Panc1 (cell line): ENCODE measurements around the gene USP17L17.
"Not testable (repeated sequence)": the region's sequence is repeated elsewhere in the genome, so short reads cannot be mapped to it uniquely, and the experiment has no call there.

Experiments used
- POLR2AphosphoS5 ChIP-seq: IDR thresholded peaks from 2 replicates; pipeline ENCODE4 v1.6.1; 2012; ENCODE audit warnings: mild to moderate bottlenecking, low read depth, low read length, moderate library complexity
- SIN3A ChIP-seq: IDR thresholded peaks from 2 replicates; pipeline ENCODE4 v1.6.1; 2012; ENCODE audit warnings: low read depth, mild to moderate bottlenecking, low read length, moderate library complexity, borderline replicate concordance; ENCODE audit not compliant: insufficient read depth
- TCF7L2 ChIP-seq: IDR thresholded peaks from 2 replicates; pipeline ENCODE4 v1.6.1; 2011; ENCODE audit warnings: mild to moderate bottlenecking, low read depth, low read length, inconsistent platforms
- TF ChIP-seq, protein P1 (sequence below), 2 experiments: IDR thresholded peaks; 2 replicates each; pipeline ENCODE4 v1.6.1; 2011 to 2012; ENCODE audit warnings: low read depth in 2 of 2, control low read depth in 1 of 2, low read length in 1 of 2, mild to moderate bottlenecking in 1 of 2, moderate library complexity in 1 of 2; ENCODE audit not compliant: insufficient read depth in 1 of 2
- TF ChIP-seq, protein P2 (sequence below): fragments of 450-650 bp; IDR thresholded peaks from 2 replicates; pipeline ENCODE4 v1.5.1; 2017; ENCODE audit warnings: mild to moderate bottlenecking

GRCh38 chr4:9257824-9258223 is 14.1 kb downstream of the USP17L17 start, which contains the start of gene USP17L20:
- TF ChIP-seq, protein P1, sequence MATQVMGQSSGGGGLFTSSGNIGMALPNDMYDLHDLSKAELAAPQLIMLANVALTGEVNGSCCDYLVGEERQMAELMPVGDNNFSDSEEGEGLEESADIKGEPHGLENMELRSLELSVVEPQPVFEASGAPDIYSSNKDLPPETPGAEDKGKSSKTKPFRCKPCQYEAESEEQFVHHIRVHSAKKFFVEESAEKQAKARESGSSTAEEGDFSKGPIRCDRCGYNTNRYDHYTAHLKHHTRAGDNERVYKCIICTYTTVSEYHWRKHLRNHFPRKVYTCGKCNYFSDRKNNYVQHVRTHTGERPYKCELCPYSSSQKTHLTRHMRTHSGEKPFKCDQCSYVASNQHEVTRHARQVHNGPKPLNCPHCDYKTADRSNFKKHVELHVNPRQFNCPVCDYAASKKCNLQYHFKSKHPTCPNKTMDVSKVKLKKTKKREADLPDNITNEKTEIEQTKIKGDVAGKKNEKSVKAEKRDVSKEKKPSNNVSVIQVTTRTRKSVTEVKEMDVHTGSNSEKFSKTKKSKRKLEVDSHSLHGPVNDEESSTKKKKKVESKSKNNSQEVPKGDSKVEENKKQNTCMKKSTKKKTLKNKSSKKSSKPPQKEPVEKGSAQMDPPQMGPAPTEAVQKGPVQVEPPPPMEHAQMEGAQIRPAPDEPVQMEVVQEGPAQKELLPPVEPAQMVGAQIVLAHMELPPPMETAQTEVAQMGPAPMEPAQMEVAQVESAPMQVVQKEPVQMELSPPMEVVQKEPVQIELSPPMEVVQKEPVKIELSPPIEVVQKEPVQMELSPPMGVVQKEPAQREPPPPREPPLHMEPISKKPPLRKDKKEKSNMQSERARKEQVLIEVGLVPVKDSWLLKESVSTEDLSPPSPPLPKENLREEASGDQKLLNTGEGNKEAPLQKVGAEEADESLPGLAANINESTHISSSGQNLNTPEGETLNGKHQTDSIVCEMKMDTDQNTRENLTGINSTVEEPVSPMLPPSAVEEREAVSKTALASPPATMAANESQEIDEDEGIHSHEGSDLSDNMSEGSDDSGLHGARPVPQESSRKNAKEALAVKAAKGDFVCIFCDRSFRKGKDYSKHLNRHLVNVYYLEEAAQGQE (IDR thresholded peaks at IDR 0.05; ENCODE audit: insufficient read depth in 1 of 2, low read depth in 2 of 2, low read length in 1 of 2), result not testable (repeated sequence)
- TF ChIP-seq, protein P2, sequence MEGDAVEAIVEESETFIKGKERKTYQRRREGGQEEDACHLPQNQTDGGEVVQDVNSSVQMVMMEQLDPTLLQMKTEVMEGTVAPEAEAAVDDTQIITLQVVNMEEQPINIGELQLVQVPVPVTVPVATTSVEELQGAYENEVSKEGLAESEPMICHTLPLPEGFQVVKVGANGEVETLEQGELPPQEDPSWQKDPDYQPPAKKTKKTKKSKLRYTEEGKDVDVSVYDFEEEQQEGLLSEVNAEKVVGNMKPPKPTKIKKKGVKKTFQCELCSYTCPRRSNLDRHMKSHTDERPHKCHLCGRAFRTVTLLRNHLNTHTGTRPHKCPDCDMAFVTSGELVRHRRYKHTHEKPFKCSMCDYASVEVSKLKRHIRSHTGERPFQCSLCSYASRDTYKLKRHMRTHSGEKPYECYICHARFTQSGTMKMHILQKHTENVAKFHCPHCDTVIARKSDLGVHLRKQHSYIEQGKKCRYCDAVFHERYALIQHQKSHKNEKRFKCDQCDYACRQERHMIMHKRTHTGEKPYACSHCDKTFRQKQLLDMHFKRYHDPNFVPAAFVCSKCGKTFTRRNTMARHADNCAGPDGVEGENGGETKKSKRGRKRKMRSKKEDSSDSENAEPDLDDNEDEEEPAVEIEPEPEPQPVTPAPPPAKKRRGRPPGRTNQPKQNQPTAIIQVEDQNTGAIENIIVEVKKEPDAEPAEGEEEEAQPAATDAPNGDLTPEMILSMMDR, result not testable (repeated sequence)
- TF ChIP-seq POLR2AphosphoS5, SIN3A, TCF7L2: not testable (repeated sequence)
